Body of pancreas (tissue), 4 donors: ENCODE measurements around the gene ZNF281.

Experiments
- POLR2A ChIP-seq, 3 donors: fragments of 450-650 bp; IDR thresholded peaks; one replicate each; pipeline ENCODE4 v1.6.1; 2016; ENCODE audit warnings: antibody characterized with exemption in 3 of 3, mild to moderate bottlenecking in 2 of 3
- TF ChIP-seq, protein P1 (sequence below), 7 experiments: fragments of 450-650 bp in 4 of 7; fragments of 200-600 bp in 3 of 7; sonication (generic) in 3 of 7; IDR thresholded peaks; one replicate each; pipeline ENCODE4 v1.5.1; 2016 to 2019; ENCODE audit warnings: antibody characterized with exemption in 7 of 7

DNA sequence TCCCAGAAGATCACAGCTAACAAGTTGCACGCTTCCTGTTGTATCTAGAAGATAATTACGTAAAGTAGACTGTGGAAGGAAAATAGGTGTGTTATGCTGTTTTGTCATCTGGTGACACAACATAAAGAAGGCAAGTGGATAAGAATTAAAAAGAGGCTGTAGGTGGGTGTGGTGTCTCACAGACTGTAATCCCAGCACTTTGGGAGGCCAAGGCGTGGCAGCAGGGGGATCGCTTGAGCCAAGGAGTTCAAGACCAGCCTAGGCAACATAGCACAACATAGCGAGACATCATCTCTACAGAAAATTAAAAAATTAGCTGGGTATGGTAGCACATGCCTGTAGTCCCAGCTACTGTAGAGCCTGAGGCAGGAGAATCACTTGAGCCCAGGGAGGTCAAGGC is 17.9 kb upstream of the ZNF281 start:
- TF ChIP-seq, protein P1, sequence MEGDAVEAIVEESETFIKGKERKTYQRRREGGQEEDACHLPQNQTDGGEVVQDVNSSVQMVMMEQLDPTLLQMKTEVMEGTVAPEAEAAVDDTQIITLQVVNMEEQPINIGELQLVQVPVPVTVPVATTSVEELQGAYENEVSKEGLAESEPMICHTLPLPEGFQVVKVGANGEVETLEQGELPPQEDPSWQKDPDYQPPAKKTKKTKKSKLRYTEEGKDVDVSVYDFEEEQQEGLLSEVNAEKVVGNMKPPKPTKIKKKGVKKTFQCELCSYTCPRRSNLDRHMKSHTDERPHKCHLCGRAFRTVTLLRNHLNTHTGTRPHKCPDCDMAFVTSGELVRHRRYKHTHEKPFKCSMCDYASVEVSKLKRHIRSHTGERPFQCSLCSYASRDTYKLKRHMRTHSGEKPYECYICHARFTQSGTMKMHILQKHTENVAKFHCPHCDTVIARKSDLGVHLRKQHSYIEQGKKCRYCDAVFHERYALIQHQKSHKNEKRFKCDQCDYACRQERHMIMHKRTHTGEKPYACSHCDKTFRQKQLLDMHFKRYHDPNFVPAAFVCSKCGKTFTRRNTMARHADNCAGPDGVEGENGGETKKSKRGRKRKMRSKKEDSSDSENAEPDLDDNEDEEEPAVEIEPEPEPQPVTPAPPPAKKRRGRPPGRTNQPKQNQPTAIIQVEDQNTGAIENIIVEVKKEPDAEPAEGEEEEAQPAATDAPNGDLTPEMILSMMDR (IDR thresholded peaks at IDR 0.05): no peak
- TF ChIP-seq POLR2A (IDR thresholded peaks at IDR 0.05): no peak
